Activated gamma-delta T cell treated with anti-CD3 and anti-CD28 coated beads, Interleukin-2, amount 50 U/mL, for 16 hours (primary cell): ENCODE data around the gene KLK15.

Source experiments
- DNase-seq: peaks from one replicate; pipeline ENCODE4 v3.0.0-alpha.2; 2020; ENCODE audit warnings: low read depth

The KLK15 gene

GRCh38 chr19:50843205-50843604, 9.8 kb upstream of the KLK15 start:
- DNase-seq: no peak

- no peak for DNase-seq
These were observed 8.8 kb upstream of the KLK15 start for GRCh38 chr19:50842130-50842529.

GRCh38 chr19:50839712-50840655, 6.6 kb upstream of the KLK15 start:
- no peak for DNase-seq

- no peak for DNase-seq
These were observed 4.9 kb upstream of the KLK15 start for GRCh38 chr19:50838239-50838638.

- no peak for DNase-seq
These were observed 3.9 kb upstream of the KLK15 start for GRCh38 chr19:50837300-50837699.

GRCh38 chr19:50836543-50837195, 3.3 kb upstream of the KLK15 start:
- DNase-seq: no peak

GRCh38 chr19:50835785-50836542, 2.6 kb upstream of the KLK15 start:
- DNase-seq: peak; percentile 25

GRCh38 chr19:50835103-50835784, 1.9 kb upstream of the KLK15 start:
- no peak for DNase-seq

GRCh38 chr19:50833802-50834167, 411 bp upstream of the KLK15 start:
- no peak for DNase-seq

GRCh38 chr19:50832666-50833065, 708 bp downstream of the KLK15 start:
- no peak for DNase-seq

- DNase-seq: no peak
These were observed 2.4 kb downstream of the KLK15 start for GRCh38 chr19:50831026-50831396.

GRCh38 chr19:50830266-50831025, 2.9 kb downstream of the KLK15 start:
- DNase-seq: no peak

GRCh38 chr19:50829801-50830200, 3.6 kb downstream of the KLK15 start:
- no peak for DNase-seq

GRCh38 chr19:50827476-50827875, 5.9 kb downstream of the KLK15 start:
- DNase-seq: no peak

GRCh38 chr19:50826492-50827240, 6.7 kb downstream of the KLK15 start:
- DNase-seq: no peak

GRCh38 chr19:50823389-50824042, 9.9 kb downstream of the KLK15 start, which contains the start of gene KLK1:
TSS of gene KLK1 (minus strand) at chr19:50823787. CDS start at chr19:50823748, 39 bp downstream.
- no peak for DNase-seq

GRCh38 chr19:50822661-50823208, 10.6 kb downstream of the KLK15 start:
- DNase-seq: no peak

- no peak for DNase-seq
These were observed 11.8 kb downstream of the KLK15 start for GRCh38 chr19:50821622-50822021.

GRCh38 chr19:50821248-50821612, 12.1 kb downstream of the KLK15 start:
- DNase-seq: no peak
